GM12878 (cell line): ENCODE results near the gene MAB21L4. TPM values are rescaled to one million over a fixed set of nuclear protein-coding genes. Genes with fewer than 3 reads are reported as not detected.
"Not testable (repeated sequence)": the region's sequence is repeated elsewhere in the genome, so short reads cannot be mapped to it uniquely, and the experiment has no call there.

Source experiments
- ATAC-seq: fragments of 200-7000 bp; cut with Tn5 transposase; 3 replicates; pipeline ENCODE4 v1.9.1; 2020; ENCODE audit warnings: mild to moderate bottlenecking, moderate library complexity
- BruUV-seq: library from RNA; stranded (reverse); fragments of 400-500 nt; replicated peaks from 2 replicates; lab custom pipeline; 2021; lab: Mats Ljungman, UMichigan
- CTCF ChIA-PET: fragments of 300-600 bp; sonication (Branson Sonifier 250); formaldehyde crosslinking; extraction: SDS; loops from one replicate; lab custom pipeline; 2021; ENCODE audit warnings: inconsistent platforms; lab: Yijun Ruan, JAX
- POLR2A ChIA-PET: fragments of 350-600 bp; formaldehyde crosslinking; extraction: SDS; loops from one replicate; lab custom pipeline; 2021; ENCODE audit warnings: inconsistent platforms; lab: Charles Lee
- RAD21 ChIA-PET: fragments of 300-600 bp; sonication (Branson Sonifier 250); formaldehyde crosslinking; loops from one replicate; lab custom pipeline; 2023; ENCODE audit warnings: antibody characterized with exemption; ENCODE audit not compliant: unreplicated experiment; lab: Charles Lee
- SMC1A ChIA-PET: fragments of 300-600 bp; sonication (Branson Sonifier 250); formaldehyde crosslinking; loops from one replicate; lab custom pipeline; 2023; ENCODE audit not compliant: unreplicated experiment, uncharacterized antibody; lab: Charles Lee
- DNase-seq: peaks from one replicate; pipeline ENCODE4 v3.0.0-alpha.2; 2011; ENCODE audit warnings: low read depth, low spot score
- FAIRE-seq: peaks from 3 replicates; lab custom pipeline; 2011; peaks lifted over from hg19 to GRCh38; lab: Jason Lieb, UNC
- H2AFZ ChIP-seq: 2 replicates; pipeline ENCODE4 v1.6.0; 2011; ENCODE audit warnings: low read depth, low read length, control low read depth; ENCODE audit not compliant: control insufficient read depth
- H3K27ac ChIP-seq: 2 replicates; pipeline ENCODE4 v1.5.1; 2011; ENCODE audit warnings: control low read depth; ENCODE audit not compliant: control insufficient read depth, insufficient read depth
- H3K27me3 ChIP-seq, 2 experiments: replicated peaks in 1 of 2; 2 replicates each; pipeline versions ENCODE4 v1.6.0 to v1.6.1; 2011; ENCODE audit warnings: low read length in 1 of 2; ENCODE audit not compliant: control insufficient read depth in 2 of 2, insufficient read depth in 2 of 2
- H3K36me3 ChIP-seq, 2 experiments: 2 replicates each; pipeline ENCODE4 v1.5.1; 2011; ENCODE audit warnings: low read length in 1 of 2; ENCODE audit not compliant: control insufficient read depth in 2 of 2, insufficient read depth in 2 of 2
- H3K4me1 ChIP-seq: 2 replicates; pipeline ENCODE4 v1.6.1; 2011; ENCODE audit warnings: mild to moderate bottlenecking, low read length, moderate library complexity, mixed read lengths; ENCODE audit not compliant: control insufficient read depth, insufficient read depth
- H3K4me2 ChIP-seq: 2 replicates; pipeline ENCODE4 v1.6.0; 2011; ENCODE audit warnings: control low read depth; ENCODE audit not compliant: control insufficient read depth, insufficient read depth
- H3K4me3 ChIP-seq: fragments of 200-600 bp; sonication (generic); 2 replicates; pipeline ENCODE4 v1.5.1; 2016
- H3K79me2 ChIP-seq: 2 replicates; pipeline ENCODE4 v1.6.0; 2011; ENCODE audit warnings: low read length; ENCODE audit not compliant: control insufficient read depth, insufficient read depth
- H3K9ac ChIP-seq: 2 replicates; pipeline ENCODE4 v1.8.0; 2011; ENCODE audit warnings: low read length, control low read depth, mixed read lengths; ENCODE audit not compliant: control insufficient read depth, insufficient read depth
- H3K9me3 ChIP-seq: replicated peaks from 3 replicates; pipeline ENCODE4 v1.5.1; 2011; ENCODE audit warnings: mild to moderate bottlenecking, low read length; ENCODE audit not compliant: control insufficient read depth, insufficient read depth
- H4K20me1 ChIP-seq: 2 replicates; pipeline ENCODE4 v1.6.0; 2011; ENCODE audit not compliant: control insufficient read depth, insufficient read depth
- CBX5 ChIP-seq: sonication (generic); IDR thresholded peaks from 2 replicates; pipeline ENCODE4 v1.6.1; 2016; ENCODE audit warnings: low read depth, moderate library complexity, mild to moderate bottlenecking, inconsistent platforms
- RAD21 ChIP-seq: IDR thresholded peaks from 2 replicates; pipeline ENCODE4 v1.6.1; 2011; ENCODE audit warnings: mild to moderate bottlenecking, low read depth, low read length, moderate library complexity; ENCODE audit not compliant: insufficient read depth
- SMC3 ChIP-seq: IDR thresholded peaks from 2 replicates; pipeline ENCODE4 v1.6.1; 2011; ENCODE audit warnings: low read length, improper control_type of control experiment, borderline replicate concordance
- WGBS: methylation state at CpG from one replicate; pipeline ENCODE4 v1.1.6; 2016; ENCODE audit warnings: low lambda C conversion rate; ENCODE audit not compliant: insufficient replicate concordance, insufficient coverage; ENCODE audit errors: missing lambda C conversion rate; 5-methylcytosine and 5-hydroxymethylcytosine counted together
- in situ Hi-C: fragments of 300-500 bp; cut with MboI; formaldehyde crosslinking; loops from 9 replicates; pipeline ENCODE4 v1.14.3; 2018; ENCODE audit warnings: mixed read lengths
- intact Hi-C: fragments of 100-400 bp; cut with micrococcal nuclease; formaldehyde crosslinking; loops from one replicate; pipeline ENCODE4 v1.14.2; 2022; ENCODE audit not compliant: unreplicated experiment
- polyA plus RNA-seq, 11 experiments: library from polyadenylated mRNA; depleted of rRNA in 4 of 11; unstranded in 6 of 11; stranded (reverse) in 5 of 11; fragments of >200 nt; fragmentation: Nextera tagmentation in 4 of 11; fragmentation: Illumina TruSeq in 1 of 11; extraction: Ambion mirVana in 4 of 11; extraction: Trizol in 1 of 11; gene quantifications; 1 replicate in 1 of 11; 2 replicates in 10 of 11; pipeline versions ENCODE4 v1.2.1 to v1.2.3, GENCODE V29; 2011 to 2016; ENCODE audit warnings: inconsistent platforms in 2 of 11, missing spikeins in 2 of 11, low read depth in 1 of 11
- total RNA-seq, 4 experiments: library from RNA; depleted of rRNA in 3 of 4; stranded (reverse); fragments of >200 nt in 3 of 4; fragmentation: Illumina TruSeq in 1 of 4; extraction: Trizol in 1 of 4; gene quantifications; 2 replicates each; pipeline versions ENCODE4 v1.2.1 to v1.2.3, GENCODE V29; 2013 to 2021
- TF ChIP-seq, protein P1 (sequence below), 3 experiments: IDR thresholded peaks in 2 of 3; conservative IDR thresholded peaks in 1 of 3; 2 replicates each; pipeline ENCODE4 v1.5.1; 2011; ENCODE audit warnings: low read depth in 3 of 3, low read length in 3 of 3, mild to moderate bottlenecking in 3 of 3, control low read depth in 2 of 3, moderate library complexity in 2 of 3, inconsistent platforms in 1 of 3, mixed read lengths in 1 of 3; ENCODE audit not compliant: control insufficient read depth in 2 of 3, insufficient read depth in 1 of 3; ENCODE audit errors: extremely low read depth in 1 of 3

MAB21L4 gene
- total and polyA plus RNA-seq, 10 of the 15 experiments (the other 5 are each of a cell fraction or from before 2014, with no cell fraction given), result 0.03 TPM; not detected in 9

DNA sequence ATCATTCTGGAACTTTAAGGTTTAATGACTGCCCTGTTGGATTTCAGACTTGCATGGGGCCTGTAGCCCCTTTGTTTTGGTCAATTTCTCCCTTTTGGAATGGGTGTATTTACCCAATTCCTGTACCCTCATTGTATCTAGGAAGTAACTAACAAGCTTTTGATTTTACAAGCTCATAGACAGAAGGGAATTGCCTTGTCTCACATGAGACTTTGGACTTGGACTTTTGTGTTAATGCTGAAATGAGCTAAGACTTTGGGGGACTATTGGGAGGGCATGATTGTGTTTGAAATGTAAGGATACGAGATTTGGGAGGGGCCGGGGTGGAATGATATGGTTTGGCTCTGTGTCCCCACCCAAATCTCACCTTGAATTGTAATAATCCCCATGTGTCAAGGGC, 49.6 kb downstream of the MAB21L4 start:
- H3K4me3 ChIP-seq, H3K79me2 ChIP-seq, POLR2A ChIA-PET, ATAC-seq, H3K27ac ChIP-seq, H4K20me1 ChIP-seq, DNase-seq, H3K9ac ChIP-seq, RAD21 ChIA-PET, FAIRE-seq, H3K9me3 ChIP-seq, BruUV-seq, H3K4me1 ChIP-seq, H3K36me3 ChIP-seq, SMC1A ChIA-PET, intact Hi-C loops, H3K27me3 ChIP-seq, H2AFZ ChIP-seq, H3K4me2 ChIP-seq: not testable (repeated sequence)
- CTCF ChIA-PET, result interaction anchor here (1.5 kb wide), 1 partner anchor 332 kb away, joined by 5 read pairs; no protein-coding TSS in a partner anchor
- in situ Hi-C loops, result loop anchor here (25.0 kb wide), 1 partner anchor 334 kb away; no protein-coding TSS in a partner anchor
- 0% methylated on average over 2 of the region's 2 CpGs for WGBS

GRCh38 chr2:240840435-240841060, 55.4 kb downstream of the MAB21L4 start:
- CTCF ChIA-PET, result interaction anchor here (0.7 to 3.4 kb wide), 5 partner anchors 10 to 326 kb away, joined by 3 to 31 read pairs (median 3); no protein-coding TSS in a partner anchor
- H3K9ac ChIP-seq, result no peak overlapping the region
- no peaks in the 10 kb centered on the region for H3K79me2 ChIP-seq
- no peak overlapping the region for H3K27ac ChIP-seq
- H3K9me3 ChIP-seq, result no peaks in the 10 kb centered on the region; the same call in 2 of the 3 replicates
- no TSS peak for BruUV-seq
- H4K20me1 ChIP-seq, result no peaks in the 10 kb centered on the region
- H3K4me2 ChIP-seq, result no peak overlapping the region
- TF ChIP-seq, protein P1, sequence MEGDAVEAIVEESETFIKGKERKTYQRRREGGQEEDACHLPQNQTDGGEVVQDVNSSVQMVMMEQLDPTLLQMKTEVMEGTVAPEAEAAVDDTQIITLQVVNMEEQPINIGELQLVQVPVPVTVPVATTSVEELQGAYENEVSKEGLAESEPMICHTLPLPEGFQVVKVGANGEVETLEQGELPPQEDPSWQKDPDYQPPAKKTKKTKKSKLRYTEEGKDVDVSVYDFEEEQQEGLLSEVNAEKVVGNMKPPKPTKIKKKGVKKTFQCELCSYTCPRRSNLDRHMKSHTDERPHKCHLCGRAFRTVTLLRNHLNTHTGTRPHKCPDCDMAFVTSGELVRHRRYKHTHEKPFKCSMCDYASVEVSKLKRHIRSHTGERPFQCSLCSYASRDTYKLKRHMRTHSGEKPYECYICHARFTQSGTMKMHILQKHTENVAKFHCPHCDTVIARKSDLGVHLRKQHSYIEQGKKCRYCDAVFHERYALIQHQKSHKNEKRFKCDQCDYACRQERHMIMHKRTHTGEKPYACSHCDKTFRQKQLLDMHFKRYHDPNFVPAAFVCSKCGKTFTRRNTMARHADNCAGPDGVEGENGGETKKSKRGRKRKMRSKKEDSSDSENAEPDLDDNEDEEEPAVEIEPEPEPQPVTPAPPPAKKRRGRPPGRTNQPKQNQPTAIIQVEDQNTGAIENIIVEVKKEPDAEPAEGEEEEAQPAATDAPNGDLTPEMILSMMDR (IDR thresholded peaks at IDR 0.05 in 2 of 3, conservative IDR thresholded peaks at IDR 0.05 in 1 of 3; ENCODE audit: control insufficient read depth in 2 of 3, extremely low read depth in 1 of 3, insufficient read depth in 1 of 3, low read depth in 3 of 3, low read length in 3 of 3), result peak; percentile 48 to 54 (median 52); a peak in 5 of 6 replicates
- peak; percentile 56 for TF ChIP-seq SMC3
- TF ChIP-seq RAD21, result peak; percentile 57
- TF ChIP-seq CBX5, result no peak
- H3K36me3 ChIP-seq, result no peaks in the 10 kb centered on the region
- RAD21 ChIA-PET, result interaction anchor here (0.6 to 1.9 kb wide), 3 partner anchors 10 to 326 kb away, joined by 3 to 21 read pairs (median 3); no protein-coding TSS in a partner anchor
- intact Hi-C loops (loop anchor here (1.0 kb wide), 1 partner anchor 326 kb away; no protein-coding TSS in a partner anchor), in situ Hi-C loops (loop anchor here (25.0 kb wide), 1 partner anchor 328 kb away; no protein-coding TSS in a partner anchor)
- DNase-seq (no peak), ATAC-seq (peak; percentile 66), FAIRE-seq (no peak)
- WGBS, result 7% methylated on average over 9 of the region's 9 CpGs
- H2AFZ ChIP-seq, result no peak overlapping the region
- H3K27me3 ChIP-seq, result no peaks in the 10 kb centered on the region; a peak in 2 of 4 replicates
- SMC1A ChIA-PET, result interaction anchor here (0.8 to 1.2 kb wide), 3 partner anchors 19 to 344 kb away, joined by 3 to 11 read pairs (median 3); no protein-coding TSS in a partner anchor
- no peak overlapping the region for H3K4me3 ChIP-seq
- POLR2A ChIA-PET, result no interaction called here
- H3K4me1 ChIP-seq, result no peaks in the 10 kb centered on the region
